HEK293 (cell line): ENCODE measurements around the gene UNG.

ENCODE experiments used
- EGR2 ChIP-seq: fragments of 450-650 bp; formaldehyde crosslinking; IDR thresholded peaks from 2 replicates; pipeline ENCODE4 v1.5.1; 2016; ENCODE audit warnings: low read depth, missing biosample characterization, missing genetic modification characterization
- FEZF1 ChIP-seq: fragments of 450-650 bp; formaldehyde crosslinking; IDR thresholded peaks from 2 replicates; pipeline ENCODE4 v1.5.1; 2016; ENCODE audit warnings: missing biosample characterization, missing genetic modification characterization
- KLF1 ChIP-seq: fragments of 450-650 bp; formaldehyde crosslinking; IDR thresholded peaks from 2 replicates; pipeline ENCODE4 v1.5.1; 2016; ENCODE audit warnings: missing biosample characterization, missing genetic modification characterization
- KLF16 ChIP-seq: fragments of 450-650 bp; formaldehyde crosslinking; IDR thresholded peaks from 2 replicates; pipeline ENCODE4 v1.5.1; 2017; ENCODE audit warnings: missing biosample characterization, missing genetic modification characterization
- KLF7 ChIP-seq: fragments of 450-650 bp; formaldehyde crosslinking; IDR thresholded peaks from 2 replicates; pipeline ENCODE4 v1.5.1; 2016; ENCODE audit warnings: missing biosample characterization, missing genetic modification characterization, borderline replicate concordance
- MYNN ChIP-seq: fragments of 450-650 bp; formaldehyde crosslinking; IDR thresholded peaks from 2 replicates; pipeline ENCODE4 v1.5.1; 2016; ENCODE audit warnings: missing biosample characterization, missing genetic modification characterization, borderline replicate concordance
- OVOL3 ChIP-seq: fragments of 450-650 bp; formaldehyde crosslinking; IDR thresholded peaks from 2 replicates; pipeline ENCODE4 v1.5.1; 2016; ENCODE audit warnings: missing biosample characterization, missing genetic modification characterization
- SALL2 ChIP-seq: fragments of 450-650 bp; formaldehyde crosslinking; IDR thresholded peaks from 2 replicates; pipeline ENCODE4 v1.5.0; 2017; ENCODE audit warnings: missing biosample characterization, mild to moderate bottlenecking, missing genetic modification characterization, borderline replicate concordance
- ZBTB20 ChIP-seq: fragments of 450-650 bp; formaldehyde crosslinking; IDR thresholded peaks from 2 replicates; pipeline ENCODE4 v1.5.1; 2016; ENCODE audit warnings: missing biosample characterization, missing genetic modification characterization
- ZBTB7A ChIP-seq: fragments of 450-650 bp; formaldehyde crosslinking; IDR thresholded peaks from 2 replicates; pipeline ENCODE4 v1.5.1; 2016; ENCODE audit warnings: low read depth, missing biosample characterization, missing genetic modification characterization
- ZNF202 ChIP-seq: fragments of 450-650 bp; formaldehyde crosslinking; IDR thresholded peaks from 2 replicates; pipeline ENCODE4 v1.5.1; 2016; ENCODE audit warnings: missing biosample characterization, missing genetic modification characterization, borderline replicate concordance
- ZNF394 ChIP-seq: fragments of 450-650 bp; formaldehyde crosslinking; IDR thresholded peaks from 2 replicates; pipeline ENCODE4 v1.5.1; 2016; ENCODE audit warnings: missing biosample characterization, missing genetic modification characterization, mild to moderate bottlenecking, moderate library complexity, borderline replicate concordance
- ZNF404 ChIP-seq: fragments of 450-650 bp; formaldehyde crosslinking; IDR thresholded peaks from 2 replicates; pipeline ENCODE4 v1.5.1; 2017; ENCODE audit warnings: missing biosample characterization, missing genetic modification characterization
- ZNF423 ChIP-seq: fragments of 450-650 bp; formaldehyde crosslinking; IDR thresholded peaks from 2 replicates; pipeline ENCODE4 v1.5.1; 2016; ENCODE audit warnings: missing biosample characterization, missing genetic modification characterization
- ZNF548 ChIP-seq: fragments of 450-650 bp; formaldehyde crosslinking; IDR thresholded peaks from 2 replicates; pipeline ENCODE4 v1.5.1; 2016; ENCODE audit warnings: missing biosample characterization, missing genetic modification characterization
- ZNF549 ChIP-seq: fragments of 450-650 bp; IDR thresholded peaks from 2 replicates; pipeline ENCODE4 v1.5.1; 2018; ENCODE audit warnings: missing biosample characterization, missing genetic modification characterization, mild to moderate bottlenecking, inconsistent platforms, moderate library complexity
- ZNF701 ChIP-seq: fragments of 450-650 bp; formaldehyde crosslinking; IDR thresholded peaks from 2 replicates; pipeline ENCODE4 v1.5.1; 2016; ENCODE audit warnings: missing biosample characterization, missing genetic modification characterization
- ZNF768 ChIP-seq: fragments of 450-650 bp; formaldehyde crosslinking; IDR thresholded peaks from 2 replicates; pipeline ENCODE4 v1.5.1; 2018; ENCODE audit warnings: missing biosample characterization, mild to moderate bottlenecking, missing genetic modification characterization
- ZNF792 ChIP-seq: fragments of 450-650 bp; formaldehyde crosslinking; IDR thresholded peaks from 2 replicates; pipeline ENCODE4 v1.5.1; 2016; ENCODE audit warnings: missing biosample characterization, missing genetic modification characterization
- ZNF837 ChIP-seq: fragments of 450-650 bp; formaldehyde crosslinking; IDR thresholded peaks from 2 replicates; pipeline ENCODE4 v1.5.1; 2016; ENCODE audit warnings: missing biosample characterization, missing genetic modification characterization
- TF ChIP-seq, protein P1 (sequence below): sonication (generic); formaldehyde crosslinking; IDR thresholded peaks from 2 replicates; pipeline ENCODE4 v1.8.1; 2022; ENCODE audit warnings: mild to moderate bottlenecking, moderate library complexity, missing genetic modification reagents
- TF ChIP-seq, protein P2 (sequence below): fragments of 450-650 bp; formaldehyde crosslinking; conservative IDR thresholded peaks from 2 replicates; pipeline ENCODE4 v1.5.1; 2016; ENCODE audit warnings: low read depth, missing biosample characterization, missing genetic modification characterization
- TF ChIP-seq, protein P3 (sequence below): fragments of 450-650 bp; IDR thresholded peaks from 2 replicates; pipeline ENCODE4 v1.5.1; 2018; ENCODE audit warnings: missing biosample characterization, missing genetic modification characterization
- TF ChIP-seq, protein P4 (sequence below): fragments of 450-650 bp; formaldehyde crosslinking; IDR thresholded peaks from 2 replicates; pipeline ENCODE4 v1.5.1; 2016; ENCODE audit warnings: missing biosample characterization, missing genetic modification characterization, low read depth

UNG gene

DNA sequence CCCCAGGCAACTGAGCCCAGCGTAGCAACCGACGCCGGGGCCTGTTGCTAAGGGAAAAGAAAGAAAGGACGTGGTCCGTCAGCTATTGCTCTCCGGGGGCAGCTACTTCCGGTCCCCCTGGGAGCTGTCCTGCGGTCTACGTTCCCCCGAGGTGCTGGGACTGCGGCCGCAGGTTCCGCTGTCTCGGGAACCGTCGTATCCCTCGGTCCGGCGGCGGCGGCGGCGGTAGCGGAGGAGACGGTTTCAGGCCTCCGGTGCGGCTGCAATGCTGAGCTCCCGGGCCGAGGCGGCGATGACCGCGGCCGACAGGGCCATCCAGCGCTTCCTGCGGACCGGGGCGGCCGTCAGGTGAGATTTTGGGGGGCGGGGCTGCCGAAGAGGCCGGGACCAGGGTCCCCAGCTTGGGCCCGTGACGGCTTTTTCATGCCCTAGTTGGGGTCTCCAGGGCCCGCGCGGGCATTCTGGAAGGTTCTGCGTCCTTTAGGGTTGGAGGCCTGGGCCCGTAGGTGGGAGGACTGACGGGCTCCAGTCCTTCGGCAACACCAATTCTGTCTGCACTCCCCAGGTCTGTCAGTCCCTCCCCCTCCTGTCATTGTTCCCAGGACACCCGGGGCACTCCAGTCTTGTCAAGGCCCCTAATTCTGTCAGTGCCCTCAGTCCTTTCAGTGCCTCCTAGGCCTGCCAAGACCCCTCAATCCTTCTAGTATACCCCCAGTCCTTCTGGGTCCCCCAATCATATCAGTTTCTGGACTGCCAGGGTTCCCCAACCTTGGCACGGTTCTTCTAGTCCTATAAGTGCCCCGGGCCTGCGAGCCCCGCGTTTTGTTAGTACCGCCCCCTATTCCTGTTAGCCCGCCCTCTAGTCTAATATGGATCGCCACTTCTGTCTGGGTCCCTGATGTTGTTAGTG lies 44.7 kb upstream of the UNG start, which contains the start of gene USP30 (continued):
- TF ChIP-seq, protein P1, sequence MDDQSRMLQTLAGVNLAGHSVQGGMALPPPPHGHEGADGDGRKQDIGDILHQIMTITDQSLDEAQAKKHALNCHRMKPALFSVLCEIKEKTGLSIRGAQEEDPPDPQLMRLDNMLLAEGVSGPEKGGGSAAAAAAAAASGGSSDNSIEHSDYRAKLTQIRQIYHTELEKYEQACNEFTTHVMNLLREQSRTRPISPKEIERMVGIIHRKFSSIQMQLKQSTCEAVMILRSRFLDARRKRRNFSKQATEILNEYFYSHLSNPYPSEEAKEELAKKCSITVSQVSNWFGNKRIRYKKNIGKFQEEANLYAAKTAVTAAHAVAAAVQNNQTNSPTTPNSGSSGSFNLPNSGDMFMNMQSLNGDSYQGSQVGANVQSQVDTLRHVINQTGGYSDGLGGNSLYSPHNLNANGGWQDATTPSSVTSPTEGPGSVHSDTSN, result peak; percentile 83; the same call in 1 of the 2 replicates
- TF ChIP-seq KLF7 (peak; percentile 92), ZNF768 (tag by site-specific recombination) (no peak), ZNF837 (tag by site-specific recombination) (peak; percentile 54; the same call in 1 of the 2 replicates), ZNF701 (tag by site-specific recombination) (0 out of 2 replicates have a peak, but pooled peaks have one; percentile 69), ZBTB20 (tag by site-specific recombination) (peak; percentile 75; the same call in 1 of the 2 replicates), EGR2 (tag by site-specific recombination) (no peak), MYNN (tag by site-specific recombination) (peak; percentile 88), ZNF549 (tag by site-specific recombination) (no peak), SALL2 (tag by site-specific recombination) (peak; percentile 96), KLF16 (tag by site-specific recombination) (peak; percentile 99), ZNF423 (tag by site-specific recombination) (no peak), FEZF1 (tag by site-specific recombination) (0 out of 2 replicates have a peak, but pooled peaks have one; percentile 38), KLF1 (peak; percentile 69), ZNF202 (tag by site-specific recombination) (no peak), ZNF394 (tag by site-specific recombination) (peak; percentile 81; the same call in 1 of the 2 replicates), ZNF548 (tag by site-specific recombination) (0 out of 2 replicates have a peak, but pooled peaks have one; percentile 19), OVOL3 (tag by site-specific recombination) (no peak), ZNF404 (tag by site-specific recombination) (no peak), ZNF792 (tag by site-specific recombination) (no peak), ZBTB7A (peak; percentile 95)
- TF ChIP-seq, protein P2, sequence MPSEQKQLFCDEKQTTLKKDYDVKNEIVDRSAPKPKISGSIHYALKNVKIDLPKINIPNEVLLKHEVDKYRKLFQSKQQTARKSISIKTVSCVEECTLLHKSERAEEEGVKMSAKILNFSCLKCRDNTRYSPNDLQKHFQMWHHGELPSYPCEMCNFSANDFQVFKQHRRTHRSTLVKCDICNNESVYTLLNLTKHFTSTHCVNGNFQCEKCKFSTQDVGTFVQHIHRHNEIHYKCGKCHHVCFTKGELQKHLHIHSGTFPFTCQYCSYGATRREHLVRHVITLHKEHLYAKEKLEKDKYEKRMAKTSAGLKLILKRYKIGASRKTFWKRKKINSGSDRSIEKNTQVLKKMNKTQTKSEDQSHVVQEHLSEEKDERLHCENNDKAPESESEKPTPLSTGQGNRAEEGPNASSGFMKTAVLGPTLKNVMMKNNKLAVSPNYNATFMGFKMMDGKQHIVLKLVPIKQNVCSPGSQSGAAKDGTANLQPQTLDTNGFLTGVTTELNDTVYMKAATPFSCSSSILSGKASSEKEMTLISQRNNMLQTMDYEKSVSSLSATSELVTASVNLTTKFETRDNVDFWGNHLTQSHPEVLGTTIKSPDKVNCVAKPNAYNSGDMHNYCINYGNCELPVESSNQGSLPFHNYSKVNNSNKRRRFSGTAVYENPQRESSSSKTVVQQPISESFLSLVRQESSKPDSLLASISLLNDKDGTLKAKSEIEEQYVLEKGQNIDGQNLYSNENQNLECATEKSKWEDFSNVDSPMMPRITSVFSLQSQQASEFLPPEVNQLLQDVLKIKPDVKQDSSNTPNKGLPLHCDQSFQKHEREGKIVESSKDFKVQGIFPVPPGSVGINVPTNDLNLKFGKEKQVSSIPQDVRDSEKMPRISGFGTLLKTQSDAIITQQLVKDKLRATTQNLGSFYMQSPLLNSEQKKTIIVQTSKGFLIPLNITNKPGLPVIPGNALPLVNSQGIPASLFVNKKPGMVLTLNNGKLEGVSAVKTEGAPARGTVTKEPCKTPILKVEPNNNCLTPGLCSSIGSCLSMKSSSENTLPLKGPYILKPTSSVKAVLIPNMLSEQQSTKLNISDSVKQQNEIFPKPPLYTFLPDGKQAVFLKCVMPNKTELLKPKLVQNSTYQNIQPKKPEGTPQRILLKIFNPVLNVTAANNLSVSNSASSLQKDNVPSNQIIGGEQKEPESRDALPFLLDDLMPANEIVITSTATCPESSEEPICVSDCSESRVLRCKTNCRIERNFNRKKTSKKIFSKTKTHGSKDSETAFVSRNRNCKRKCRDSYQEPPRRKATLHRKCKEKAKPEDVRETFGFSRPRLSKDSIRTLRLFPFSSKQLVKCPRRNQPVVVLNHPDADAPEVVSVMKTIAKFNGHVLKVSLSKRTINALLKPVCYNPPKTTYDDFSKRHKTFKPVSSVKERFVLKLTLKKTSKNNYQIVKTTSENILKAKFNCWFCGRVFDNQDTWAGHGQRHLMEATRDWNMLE, result peak; percentile 90
- TF ChIP-seq, protein P3, sequence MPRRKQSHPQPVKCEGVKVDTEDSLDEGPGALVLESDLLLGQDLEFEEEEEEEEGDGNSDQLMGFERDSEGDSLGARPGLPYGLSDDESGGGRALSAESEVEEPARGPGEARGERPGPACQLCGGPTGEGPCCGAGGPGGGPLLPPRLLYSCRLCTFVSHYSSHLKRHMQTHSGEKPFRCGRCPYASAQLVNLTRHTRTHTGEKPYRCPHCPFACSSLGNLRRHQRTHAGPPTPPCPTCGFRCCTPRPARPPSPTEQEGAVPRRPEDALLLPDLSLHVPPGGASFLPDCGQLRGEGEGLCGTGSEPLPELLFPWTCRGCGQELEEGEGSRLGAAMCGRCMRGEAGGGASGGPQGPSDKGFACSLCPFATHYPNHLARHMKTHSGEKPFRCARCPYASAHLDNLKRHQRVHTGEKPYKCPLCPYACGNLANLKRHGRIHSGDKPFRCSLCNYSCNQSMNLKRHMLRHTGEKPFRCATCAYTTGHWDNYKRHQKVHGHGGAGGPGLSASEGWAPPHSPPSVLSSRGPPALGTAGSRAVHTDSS (tag by site-specific recombination), result peak; percentile 53; the same call in 1 of the 2 replicates
- TF ChIP-seq, protein P4, sequence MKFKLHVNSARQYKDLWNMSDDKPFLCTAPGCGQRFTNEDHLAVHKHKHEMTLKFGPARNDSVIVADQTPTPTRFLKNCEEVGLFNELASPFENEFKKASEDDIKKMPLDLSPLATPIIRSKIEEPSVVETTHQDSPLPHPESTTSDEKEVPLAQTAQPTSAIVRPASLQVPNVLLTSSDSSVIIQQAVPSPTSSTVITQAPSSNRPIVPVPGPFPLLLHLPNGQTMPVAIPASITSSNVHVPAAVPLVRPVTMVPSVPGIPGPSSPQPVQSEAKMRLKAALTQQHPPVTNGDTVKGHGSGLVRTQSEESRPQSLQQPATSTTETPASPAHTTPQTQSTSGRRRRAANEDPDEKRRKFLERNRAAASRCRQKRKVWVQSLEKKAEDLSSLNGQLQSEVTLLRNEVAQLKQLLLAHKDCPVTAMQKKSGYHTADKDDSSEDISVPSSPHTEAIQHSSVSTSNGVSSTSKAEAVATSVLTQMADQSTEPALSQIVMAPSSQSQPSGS (tag by site-specific recombination), result no peak
